HepG2 (cell line): ENCODE measurements around the gene WFDC12. TPM values are rescaled to one million over a fixed set of nuclear protein-coding genes. Genes with fewer than 3 reads are reported as not detected.
A peak's percentile ranks its signal among the peaks of the same experiment; 100 is the strongest.

ENCODE experiments used
- AKAP8 ChIP-seq: sonication (generic); formaldehyde crosslinking; IDR thresholded peaks from 2 replicates; pipeline ENCODE4 v1.5.1; 2020; ENCODE audit warnings: mild to moderate bottlenecking, missing genetic modification reagents
- MYNN ChIP-seq: sonication (generic); formaldehyde crosslinking; IDR thresholded peaks from 2 replicates; pipeline ENCODE4 v1.4.0; 2020; ENCODE audit warnings: mild to moderate bottlenecking, low read depth, missing genetic modification reagents
- REPIN1 ChIP-seq: sonication (generic); formaldehyde crosslinking; IDR thresholded peaks from 2 replicates; pipeline ENCODE4 v1.8.0; 2022; ENCODE audit warnings: missing genetic modification reagents, low read depth, mild to moderate bottlenecking, borderline replicate concordance
- SETDB1 ChIP-seq: sonication (generic); formaldehyde crosslinking; IDR thresholded peaks from 2 replicates; pipeline ENCODE4 v1.5.1; 2020; ENCODE audit warnings: missing genetic modification reagents, mild to moderate bottlenecking, borderline replicate concordance
- SPEN ChIP-seq: sonication (generic); formaldehyde crosslinking; IDR thresholded peaks from 2 replicates; pipeline ENCODE4 v1.5.1; 2020; ENCODE audit warnings: low read depth, mild to moderate bottlenecking, missing genetic modification reagents
- XBP1 ChIP-seq: sonication (generic); formaldehyde crosslinking; IDR thresholded peaks from 2 replicates; pipeline ENCODE4 v1.5.0; 2020; ENCODE audit warnings: missing genetic modification reagents
- ZNF274 ChIP-seq: sonication (generic); formaldehyde crosslinking; IDR thresholded peaks from 2 replicates; pipeline ENCODE4 v1.5.1; 2020; ENCODE audit warnings: mild to moderate bottlenecking, missing genetic modification reagents
- ZNF468 ChIP-seq: sonication (generic); formaldehyde crosslinking; IDR thresholded peaks from 2 replicates; pipeline ENCODE4 v1.8.0; 2022; ENCODE audit warnings: mild to moderate bottlenecking, moderate library complexity, missing genetic modification reagents
- ZNF878 ChIP-seq: sonication (generic); formaldehyde crosslinking; IDR thresholded peaks from 2 replicates; pipeline ENCODE4 v1.8.1; 2023; ENCODE audit warnings: mild to moderate bottlenecking, missing genetic modification reagents, moderate library complexity
- polyA plus RNA-seq, 8 experiments: library from polyadenylated mRNA; depleted of rRNA in 3 of 8; stranded (reverse) in 7 of 8; unstranded in 1 of 8; fragments of >200 nt; fragmentation: Illumina TruSeq in 4 of 8; extraction: Trizol in 4 of 8; gene quantifications; 2 replicates each; pipeline versions ENCODE4 v1.2.1 to v1.2.3, GENCODE V29; 2011 to 2016; ENCODE audit warnings: low read depth in 4 of 8, missing spikeins in 1 of 8, mixed read lengths in 1 of 8; ENCODE audit not compliant: insufficient read depth in 1 of 8
- total RNA-seq, 5 experiments: library from RNA; depleted of rRNA; stranded (reverse); fragments of >200 nt; fragmentation: Illumina TruSeq; extraction: Trizol; gene quantifications; 2 replicates each; pipeline ENCODE4 v1.2.3, GENCODE V29; 2016; ENCODE audit warnings: low read depth in 1 of 5
- TF ChIP-seq, protein P1 (sequence below): IDR thresholded peaks from 2 replicates; pipeline ENCODE4 v1.6.1; 2016
- TF ChIP-seq, protein P2 (sequence below): sonication (generic); formaldehyde crosslinking; IDR thresholded peaks from 2 replicates; pipeline ENCODE4 v1.9.0; 2022; ENCODE audit warnings: missing genetic modification reagents, mild to moderate bottlenecking, borderline replicate concordance
- TF ChIP-seq, protein P3 (sequence below): sonication (generic); formaldehyde crosslinking; conservative IDR thresholded peaks from 2 replicates; pipeline ENCODE4 v1.8.1; 2023; ENCODE audit warnings: missing genetic modification reagents
- TF ChIP-seq, protein P4 (sequence below): IDR thresholded peaks from 2 replicates; pipeline ENCODE4 v1.6.1; 2016; ENCODE audit warnings: mild to moderate bottlenecking
- TF ChIP-seq, protein P5 (sequence below): sonication (generic); formaldehyde crosslinking; IDR thresholded peaks from 2 replicates; pipeline ENCODE4 v1.5.1; 2020; ENCODE audit warnings: mild to moderate bottlenecking, missing genetic modification reagents, moderate library complexity
- TF ChIP-seq, protein P6 (sequence below): sonication (generic); formaldehyde crosslinking; IDR thresholded peaks from 2 replicates; pipeline ENCODE4 v1.4.0; 2020; ENCODE audit warnings: missing genetic modification reagents

The WFDC12 gene
- total and polyA plus RNA-seq, 2 of the 13 experiments (the other 11 are each of a cell fraction or from before 2014, with no cell fraction given): not detected

DNA sequence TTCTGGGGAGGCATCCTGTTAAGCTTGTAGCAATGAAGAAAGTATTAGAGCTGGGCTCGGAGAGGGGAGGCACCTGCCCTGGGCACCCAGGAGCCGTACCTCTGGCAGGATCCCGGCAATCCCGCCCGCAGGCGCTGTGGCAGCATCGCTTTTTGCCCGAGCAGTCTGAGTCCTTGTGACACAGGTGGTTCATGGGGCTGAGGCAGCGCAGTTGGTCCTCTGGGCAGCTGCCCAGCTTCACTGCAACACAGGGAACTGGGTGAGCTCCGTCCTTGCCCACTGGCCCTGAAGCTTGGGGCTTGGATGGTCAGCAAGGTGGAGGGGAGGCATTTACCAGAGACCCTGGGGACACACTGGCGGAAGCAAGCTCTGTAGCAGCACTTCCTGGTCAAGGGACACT lies 14.0 kb downstream of the WFDC12 start (continued):
- TF ChIP-seq, protein P1, sequence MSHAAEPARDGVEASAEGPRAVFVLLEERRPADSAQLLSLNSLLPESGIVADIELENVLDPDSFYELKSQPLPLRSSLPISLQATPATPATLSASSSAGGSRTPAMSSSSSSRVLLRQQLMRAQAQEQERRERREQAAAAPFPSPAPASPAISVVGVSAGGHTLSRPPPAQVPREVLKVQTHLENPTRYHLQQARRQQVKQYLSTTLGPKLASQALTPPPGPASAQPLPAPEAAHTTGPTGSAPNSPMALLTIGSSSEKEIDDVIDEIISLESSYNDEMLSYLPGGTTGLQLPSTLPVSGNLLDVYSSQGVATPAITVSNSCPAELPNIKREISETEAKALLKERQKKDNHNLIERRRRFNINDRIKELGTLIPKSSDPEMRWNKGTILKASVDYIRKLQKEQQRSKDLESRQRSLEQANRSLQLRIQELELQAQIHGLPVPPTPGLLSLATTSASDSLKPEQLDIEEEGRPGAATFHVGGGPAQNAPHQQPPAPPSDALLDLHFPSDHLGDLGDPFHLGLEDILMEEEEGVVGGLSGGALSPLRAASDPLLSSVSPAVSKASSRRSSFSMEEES (CRISPR knock-in tag): no peak
- no peak for TF ChIP-seq SPEN (CRISPR knock-in tag)
- TF ChIP-seq, protein P2, sequence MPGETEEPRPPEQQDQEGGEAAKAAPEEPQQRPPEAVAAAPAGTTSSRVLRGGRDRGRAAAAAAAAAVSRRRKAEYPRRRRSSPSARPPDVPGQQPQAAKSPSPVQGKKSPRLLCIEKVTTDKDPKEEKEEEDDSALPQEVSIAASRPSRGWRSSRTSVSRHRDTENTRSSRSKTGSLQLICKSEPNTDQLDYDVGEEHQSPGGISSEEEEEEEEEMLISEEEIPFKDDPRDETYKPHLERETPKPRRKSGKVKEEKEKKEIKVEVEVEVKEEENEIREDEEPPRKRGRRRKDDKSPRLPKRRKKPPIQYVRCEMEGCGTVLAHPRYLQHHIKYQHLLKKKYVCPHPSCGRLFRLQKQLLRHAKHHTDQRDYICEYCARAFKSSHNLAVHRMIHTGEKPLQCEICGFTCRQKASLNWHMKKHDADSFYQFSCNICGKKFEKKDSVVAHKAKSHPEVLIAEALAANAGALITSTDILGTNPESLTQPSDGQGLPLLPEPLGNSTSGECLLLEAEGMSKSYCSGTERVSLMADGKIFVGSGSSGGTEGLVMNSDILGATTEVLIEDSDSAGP (CRISPR knock-in tag): peak; percentile 20; the same call in 1 of the 2 replicates
- TF ChIP-seq, protein P3, sequence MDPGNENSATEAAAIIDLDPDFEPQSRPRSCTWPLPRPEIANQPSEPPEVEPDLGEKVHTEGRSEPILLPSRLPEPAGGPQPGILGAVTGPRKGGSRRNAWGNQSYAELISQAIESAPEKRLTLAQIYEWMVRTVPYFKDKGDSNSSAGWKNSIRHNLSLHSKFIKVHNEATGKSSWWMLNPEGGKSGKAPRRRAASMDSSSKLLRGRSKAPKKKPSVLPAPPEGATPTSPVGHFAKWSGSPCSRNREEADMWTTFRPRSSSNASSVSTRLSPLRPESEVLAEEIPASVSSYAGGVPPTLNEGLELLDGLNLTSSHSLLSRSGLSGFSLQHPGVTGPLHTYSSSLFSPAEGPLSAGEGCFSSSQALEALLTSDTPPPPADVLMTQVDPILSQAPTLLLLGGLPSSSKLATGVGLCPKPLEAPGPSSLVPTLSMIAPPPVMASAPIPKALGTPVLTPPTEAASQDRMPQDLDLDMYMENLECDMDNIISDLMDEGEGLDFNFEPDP (CRISPR knock-in tag): no peak
- no peak for TF ChIP-seq MYNN (CRISPR knock-in tag)
- TF ChIP-seq, protein P4, sequence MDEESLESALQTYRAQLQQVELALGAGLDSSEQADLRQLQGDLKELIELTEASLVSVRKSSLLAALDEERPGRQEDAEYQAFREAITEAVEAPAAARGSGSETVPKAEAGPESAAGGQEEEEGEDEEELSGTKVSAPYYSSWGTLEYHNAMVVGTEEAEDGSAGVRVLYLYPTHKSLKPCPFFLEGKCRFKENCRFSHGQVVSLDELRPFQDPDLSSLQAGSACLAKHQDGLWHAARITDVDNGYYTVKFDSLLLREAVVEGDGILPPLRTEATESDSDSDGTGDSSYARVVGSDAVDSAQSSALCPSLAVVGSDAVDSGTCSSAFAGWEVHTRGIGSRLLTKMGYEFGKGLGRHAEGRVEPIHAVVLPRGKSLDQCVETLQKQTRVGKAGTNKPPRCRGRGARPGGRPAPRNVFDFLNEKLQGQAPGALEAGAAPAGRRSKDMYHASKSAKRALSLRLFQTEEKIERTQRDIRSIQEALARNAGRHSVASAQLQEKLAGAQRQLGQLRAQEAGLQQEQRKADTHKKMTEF: no peak
- TF ChIP-seq REPIN1 (CRISPR knock-in tag): no peak
- TF ChIP-seq, protein P5, sequence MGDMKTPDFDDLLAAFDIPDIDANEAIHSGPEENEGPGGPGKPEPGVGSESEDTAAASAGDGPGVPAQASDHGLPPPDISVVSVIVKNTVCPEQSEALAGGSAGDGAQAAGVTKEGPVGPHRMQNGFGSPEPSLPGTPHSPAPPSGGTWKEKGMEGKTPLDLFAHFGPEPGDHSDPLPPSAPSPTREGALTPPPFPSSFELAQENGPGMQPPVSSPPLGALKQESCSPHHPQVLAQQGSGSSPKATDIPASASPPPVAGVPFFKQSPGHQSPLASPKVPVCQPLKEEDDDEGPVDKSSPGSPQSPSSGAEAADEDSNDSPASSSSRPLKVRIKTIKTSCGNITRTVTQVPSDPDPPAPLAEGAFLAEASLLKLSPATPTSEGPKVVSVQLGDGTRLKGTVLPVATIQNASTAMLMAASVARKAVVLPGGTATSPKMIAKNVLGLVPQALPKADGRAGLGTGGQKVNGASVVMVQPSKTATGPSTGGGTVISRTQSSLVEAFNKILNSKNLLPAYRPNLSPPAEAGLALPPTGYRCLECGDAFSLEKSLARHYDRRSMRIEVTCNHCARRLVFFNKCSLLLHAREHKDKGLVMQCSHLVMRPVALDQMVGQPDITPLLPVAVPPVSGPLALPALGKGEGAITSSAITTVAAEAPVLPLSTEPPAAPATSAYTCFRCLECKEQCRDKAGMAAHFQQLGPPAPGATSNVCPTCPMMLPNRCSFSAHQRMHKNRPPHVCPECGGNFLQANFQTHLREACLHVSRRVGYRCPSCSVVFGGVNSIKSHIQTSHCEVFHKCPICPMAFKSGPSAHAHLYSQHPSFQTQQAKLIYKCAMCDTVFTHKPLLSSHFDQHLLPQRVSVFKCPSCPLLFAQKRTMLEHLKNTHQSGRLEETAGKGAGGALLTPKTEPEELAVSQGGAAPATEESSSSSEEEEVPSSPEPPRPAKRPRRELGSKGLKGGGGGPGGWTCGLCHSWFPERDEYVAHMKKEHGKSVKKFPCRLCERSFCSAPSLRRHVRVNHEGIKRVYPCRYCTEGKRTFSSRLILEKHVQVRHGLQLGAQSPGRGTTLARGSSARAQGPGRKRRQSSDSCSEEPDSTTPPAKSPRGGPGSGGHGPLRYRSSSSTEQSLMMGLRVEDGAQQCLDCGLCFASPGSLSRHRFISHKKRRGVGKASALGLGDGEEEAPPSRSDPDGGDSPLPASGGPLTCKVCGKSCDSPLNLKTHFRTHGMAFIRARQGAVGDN (CRISPR knock-in tag): peak; percentile 23; the same call in 1 of the 2 replicates
- TF ChIP-seq, protein P6, sequence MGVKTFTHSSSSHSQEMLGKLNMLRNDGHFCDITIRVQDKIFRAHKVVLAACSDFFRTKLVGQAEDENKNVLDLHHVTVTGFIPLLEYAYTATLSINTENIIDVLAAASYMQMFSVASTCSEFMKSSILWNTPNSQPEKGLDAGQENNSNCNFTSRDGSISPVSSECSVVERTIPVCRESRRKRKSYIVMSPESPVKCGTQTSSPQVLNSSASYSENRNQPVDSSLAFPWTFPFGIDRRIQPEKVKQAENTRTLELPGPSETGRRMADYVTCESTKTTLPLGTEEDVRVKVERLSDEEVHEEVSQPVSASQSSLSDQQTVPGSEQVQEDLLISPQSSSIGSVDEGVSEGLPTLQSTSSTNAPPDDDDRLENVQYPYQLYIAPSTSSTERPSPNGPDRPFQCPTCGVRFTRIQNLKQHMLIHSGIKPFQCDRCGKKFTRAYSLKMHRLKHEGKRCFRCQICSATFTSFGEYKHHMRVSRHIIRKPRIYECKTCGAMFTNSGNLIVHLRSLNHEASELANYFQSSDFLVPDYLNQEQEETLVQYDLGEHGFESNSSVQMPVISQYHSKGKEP: no peak
- 0 out of 2 replicates have a peak, but pooled peaks have one; percentile 22 for TF ChIP-seq ZNF274 (CRISPR knock-in tag)
- TF ChIP-seq SETDB1: no peak
- TF ChIP-seq ZNF468 (CRISPR knock-in tag): no peak
- TF ChIP-seq AKAP8 (CRISPR knock-in tag): no peak
- TF ChIP-seq XBP1: no peak
- TF ChIP-seq ZNF878 (CRISPR knock-in tag): no peak
